HepG2 (cell line): ENCODE data around the gene VASN. TPM values are rescaled to one million over a fixed set of nuclear protein-coding genes. Genes with fewer than 3 reads are reported as not detected.

Experiments
- PLRG1 ChIP-seq: fragments of 450-650 bp; conservative IDR thresholded peaks from 2 replicates; pipeline ENCODE4 v1.6.1; 2016
- RBFOX2 ChIP-seq: fragments of 200-400 bp; formaldehyde crosslinking; IDR thresholded peaks from 2 replicates; pipeline ENCODE4 v1.6.1; 2017; ENCODE audit warnings: low read depth, mild to moderate bottlenecking, low read length
- THYN1 ChIP-seq: sonication (generic); formaldehyde crosslinking; IDR thresholded peaks from 2 replicates; pipeline ENCODE4 v1.8.1; 2023; ENCODE audit warnings: low read depth, mild to moderate bottlenecking, moderate library complexity, missing genetic modification reagents, borderline replicate concordance
- polyA plus RNA-seq, 8 experiments: library from polyadenylated mRNA; depleted of rRNA in 3 of 8; stranded (reverse) in 7 of 8; unstranded in 1 of 8; fragments of >200 nt; fragmentation: Illumina TruSeq in 4 of 8; extraction: Trizol in 4 of 8; gene quantifications; 2 replicates each; pipeline versions ENCODE4 v1.2.1 to v1.2.3, GENCODE V29; 2011 to 2016; ENCODE audit warnings: low read depth in 4 of 8, missing spikeins in 1 of 8, mixed read lengths in 1 of 8; ENCODE audit not compliant: insufficient read depth in 1 of 8
- total RNA-seq, 5 experiments: library from RNA; depleted of rRNA; stranded (reverse); fragments of >200 nt; fragmentation: Illumina TruSeq; extraction: Trizol; gene quantifications; 2 replicates each; pipeline ENCODE4 v1.2.3, GENCODE V29; 2016; ENCODE audit warnings: low read depth in 1 of 5
- TF ChIP-seq, protein P1 (sequence below): sonication (generic); formaldehyde crosslinking; IDR thresholded peaks from 2 replicates; pipeline ENCODE4 v1.5.0; 2020; ENCODE audit warnings: mild to moderate bottlenecking, missing genetic modification reagents, borderline replicate concordance

VASN gene
- total and polyA plus RNA-seq, 2 of the 13 experiments (the other 11 are each of a cell fraction or from before 2014, with no cell fraction given) = 8.4 to 18.2 TPM

DNA sequence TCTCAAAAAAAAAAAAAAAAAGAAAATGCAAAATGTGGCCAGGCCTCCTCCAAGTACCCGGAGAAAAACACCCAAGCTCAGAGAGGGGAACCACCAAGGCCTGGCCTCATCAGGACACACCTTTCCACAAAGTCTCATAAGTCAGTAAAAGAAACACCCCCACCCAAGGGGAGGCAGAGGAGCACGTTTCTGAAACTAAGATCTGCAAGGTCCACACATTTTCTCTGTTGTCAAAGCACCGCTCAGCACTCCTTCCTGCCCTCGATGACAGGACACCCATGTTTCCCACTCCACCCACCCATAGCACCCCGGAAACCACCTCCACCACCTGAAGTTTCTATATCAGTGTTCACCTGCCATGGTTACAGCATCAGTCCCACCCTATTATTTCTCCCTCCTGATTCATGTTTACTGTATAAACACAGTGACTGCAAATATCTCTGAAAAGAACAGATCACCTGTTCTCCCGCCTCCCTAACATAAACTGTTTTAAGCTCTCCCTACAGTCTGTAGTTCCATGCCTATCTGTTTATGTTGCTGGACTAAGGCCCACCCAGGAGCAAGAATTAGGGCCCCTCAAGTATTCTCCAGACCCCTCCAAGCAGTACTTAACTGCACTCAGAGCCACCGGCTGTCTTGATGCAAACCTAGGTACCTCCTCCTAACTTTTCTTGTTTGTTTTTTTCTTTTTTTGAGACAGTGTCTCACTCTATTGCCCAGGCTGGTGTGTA, 42.7 kb downstream of the VASN start (continued):
- TF ChIP-seq, protein P1, sequence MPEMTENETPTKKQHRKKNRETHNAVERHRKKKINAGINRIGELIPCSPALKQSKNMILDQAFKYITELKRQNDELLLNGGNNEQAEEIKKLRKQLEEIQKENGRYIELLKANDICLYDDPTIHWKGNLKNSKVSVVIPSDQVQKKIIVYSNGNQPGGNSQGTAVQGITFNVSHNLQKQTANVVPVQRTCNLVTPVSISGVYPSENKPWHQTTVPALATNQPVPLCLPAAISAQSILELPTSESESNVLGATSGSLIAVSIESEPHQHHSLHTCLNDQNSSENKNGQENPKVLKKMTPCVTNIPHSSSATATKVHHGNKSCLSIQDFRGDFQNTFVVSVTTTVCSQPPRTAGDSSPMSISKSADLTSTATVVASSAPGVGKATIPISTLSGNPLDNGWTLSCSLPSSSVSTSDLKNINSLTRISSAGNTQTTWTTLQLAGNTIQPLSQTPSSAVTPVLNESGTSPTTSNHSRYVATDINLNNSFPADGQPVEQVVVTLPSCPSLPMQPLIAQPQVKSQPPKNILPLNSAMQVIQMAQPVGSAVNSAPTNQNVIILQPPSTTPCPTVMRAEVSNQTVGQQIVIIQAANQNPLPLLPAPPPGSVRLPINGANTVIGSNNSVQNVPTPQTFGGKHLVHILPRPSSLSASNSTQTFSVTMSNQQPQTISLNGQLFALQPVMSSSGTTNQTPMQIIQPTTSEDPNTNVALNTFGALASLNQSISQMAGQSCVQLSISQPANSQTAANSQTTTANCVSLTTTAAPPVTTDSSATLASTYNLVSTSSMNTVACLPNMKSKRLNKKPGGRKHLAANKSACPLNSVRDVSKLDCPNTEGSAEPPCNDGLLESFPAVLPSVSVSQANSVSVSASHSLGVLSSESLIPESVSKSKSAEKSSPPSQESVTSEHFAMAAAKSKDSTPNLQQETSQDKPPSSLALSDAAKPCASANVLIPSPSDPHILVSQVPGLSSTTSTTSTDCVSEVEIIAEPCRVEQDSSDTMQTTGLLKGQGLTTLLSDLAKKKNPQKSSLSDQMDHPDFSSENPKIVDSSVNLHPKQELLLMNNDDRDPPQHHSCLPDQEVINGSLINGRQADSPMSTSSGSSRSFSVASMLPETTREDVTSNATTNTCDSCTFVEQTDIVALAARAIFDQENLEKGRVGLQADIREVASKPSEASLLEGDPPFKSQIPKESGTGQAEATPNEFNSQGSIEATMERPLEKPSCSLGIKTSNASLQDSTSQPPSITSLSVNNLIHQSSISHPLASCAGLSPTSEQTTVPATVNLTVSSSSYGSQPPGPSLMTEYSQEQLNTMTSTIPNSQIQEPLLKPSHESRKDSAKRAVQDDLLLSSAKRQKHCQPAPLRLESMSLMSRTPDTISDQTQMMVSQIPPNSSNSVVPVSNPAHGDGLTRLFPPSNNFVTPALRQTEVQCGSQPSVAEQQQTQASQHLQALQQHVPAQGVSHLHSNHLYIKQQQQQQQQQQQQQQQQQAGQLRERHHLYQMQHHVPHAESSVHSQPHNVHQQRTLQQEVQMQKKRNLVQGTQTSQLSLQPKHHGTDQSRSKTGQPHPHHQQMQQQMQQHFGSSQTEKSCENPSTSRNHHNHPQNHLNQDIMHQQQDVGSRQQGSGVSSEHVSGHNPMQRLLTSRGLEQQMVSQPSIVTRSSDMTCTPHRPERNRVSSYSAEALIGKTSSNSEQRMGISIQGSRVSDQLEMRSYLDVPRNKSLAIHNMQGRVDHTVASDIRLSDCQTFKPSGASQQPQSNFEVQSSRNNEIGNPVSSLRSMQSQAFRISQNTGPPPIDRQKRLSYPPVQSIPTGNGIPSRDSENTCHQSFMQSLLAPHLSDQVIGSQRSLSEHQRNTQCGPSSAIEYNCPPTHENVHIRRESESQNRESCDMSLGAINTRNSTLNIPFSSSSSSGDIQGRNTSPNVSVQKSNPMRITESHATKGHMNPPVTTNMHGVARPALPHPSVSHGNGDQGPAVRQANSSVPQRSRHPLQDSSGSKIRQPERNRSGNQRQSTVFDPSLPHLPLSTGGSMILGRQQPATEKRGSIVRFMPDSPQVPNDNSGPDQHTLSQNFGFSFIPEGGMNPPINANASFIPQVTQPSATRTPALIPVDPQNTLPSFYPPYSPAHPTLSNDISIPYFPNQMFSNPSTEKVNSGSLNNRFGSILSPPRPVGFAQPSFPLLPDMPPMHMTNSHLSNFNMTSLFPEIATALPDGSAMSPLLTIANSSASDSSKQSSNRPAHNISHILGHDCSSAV (CRISPR knock-in tag) = no peak
- TF ChIP-seq RBFOX2 = no peak
- TF ChIP-seq PLRG1 = no peak
- TF ChIP-seq THYN1 = no peak
